GM18508 (cell line): Measurements from ENCODE around the gene RADIL.

Experiments
- ATAC-seq: cut with Tn5 transposase; IDR thresholded peaks from one replicate; pipeline ENCODE4 v1.9.1; 2021; ENCODE audit warnings: moderate number of reproducible peaks; ENCODE audit not compliant: insufficient read depth, unreplicated experiment

The RADIL gene

GRCh38 chr7:4885317-4885807 lies 1.8 kb upstream of the RADIL start:
- ATAC-seq: no peak

GRCh38 chr7:4884164-4884563 lies 648 bp upstream of the RADIL start:
- ATAC-seq: no peak

- ATAC-seq: no peak
Measured at GRCh38 chr7:4883033-4883371, 514 bp downstream of the RADIL start.

- no peak for ATAC-seq
Measured at GRCh38 chr7:4882169-4883032, 1.1 kb downstream of the RADIL start.

- ATAC-seq: no peak
Measured at GRCh38 chr7:4880218-4880617, 3.3 kb downstream of the RADIL start.

- no peak for ATAC-seq
Measured at GRCh38 chr7:4879396-4880081, 4.0 kb downstream of the RADIL start.

GRCh38 chr7:4878336-4879335 lies 4.9 kb downstream of the RADIL start:
- ATAC-seq: no peak

- ATAC-seq: no peak
Measured at GRCh38 chr7:4876586-4876985, 6.9 kb downstream of the RADIL start.

GRCh38 chr7:4875391-4875790 lies 8.1 kb downstream of the RADIL start:
- no peak for ATAC-seq

GRCh38 chr7:4873071-4873944 lies 10.2 kb downstream of the RADIL start:
- no peak for ATAC-seq

- no peak for ATAC-seq
Measured at GRCh38 chr7:4871930-4872675, 11.4 kb downstream of the RADIL start.

- ATAC-seq: no peak
Measured at GRCh38 chr7:4871056-4871680, 12.3 kb downstream of the RADIL start.

GRCh38 chr7:4868493-4868892 lies 15.0 kb downstream of the RADIL start:
- no peak for ATAC-seq

- no peak for ATAC-seq
Measured at GRCh38 chr7:4866528-4867496, 16.7 kb downstream of the RADIL start.

- ATAC-seq: no peak
Measured at GRCh38 chr7:4862156-4862555, 21.4 kb downstream of the RADIL start.

- ATAC-seq: no peak
Measured at GRCh38 chr7:4861673-4862072, 21.8 kb downstream of the RADIL start, which contains the start of gene PAPOLB. PAPOLB (minus strand) TSS chr7:4862030; CDS start chr7:4861810, 220 bp downstream.

GRCh38 chr7:4861227-4861626 lies 22.3 kb downstream of the RADIL start:
- no peak for ATAC-seq
